Mesothelial cell of epicardium (in vitro differentiated cells): ENCODE results near the gene RASSF3. TPM values are rescaled to one million over a fixed set of nuclear protein-coding genes. Genes with fewer than 3 reads are reported as not detected.

Source experiments
- DNase-seq, 2 experiments: peaks; one replicate each; pipeline ENCODE4 v3.0.0; 2021; ENCODE audit warnings: low spot score in 2 of 2; ENCODE audit not compliant: unreplicated experiment in 2 of 2
- H3K27ac Mint-ChIP-seq: 2 replicates; pipeline ENCODE4 v1.8.0; 2021; ENCODE audit warnings: mixed read lengths
- H3K27me3 Mint-ChIP-seq: 2 replicates; pipeline ENCODE4 v1.8.0; 2021; ENCODE audit warnings: low read depth, mixed read lengths
- H3K36me3 Mint-ChIP-seq: 2 replicates; pipeline ENCODE4 v1.8.0; 2021; ENCODE audit warnings: mixed read lengths
- H3K4me1 Mint-ChIP-seq: 2 replicates; pipeline ENCODE4 v1.8.0; 2021; ENCODE audit warnings: mixed read lengths
- H3K4me3 Mint-ChIP-seq: 2 replicates; pipeline ENCODE4 v1.8.0; 2021; ENCODE audit warnings: mild to moderate bottlenecking, moderate library complexity, mixed read lengths
- H3K9me3 Mint-ChIP-seq: 2 replicates; pipeline ENCODE4 v1.8.0; 2021; ENCODE audit warnings: mixed read lengths
- CTCF ChIP-seq: fragments of 200-600 bp; sonication (generic); IDR thresholded peaks from one replicate; pipeline ENCODE4 v1.5.0; 2021; ENCODE audit warnings: antibody characterized with exemption; ENCODE audit not compliant: unreplicated experiment
- total RNA-seq: library from RNA; stranded (reverse); gene quantifications from 3 replicates; pipeline ENCODE4 v1.2.1, GENCODE V29; 2021

RASSF3 gene
- total RNA-seq, 1 donor from 2014 or later = 16.3 TPM

GRCh38 chr12:64568298-64568697, 42.0 kb upstream of the RASSF3 start:
- no peak overlapping the region for H3K4me3 Mint-ChIP-seq
- no peaks in the 10 kb centered on the region for H3K36me3 Mint-ChIP-seq
- DNase-seq = no peak
- H3K4me1 Mint-ChIP-seq = peaks cover 21% of the 10 kb centered on the region
- TF ChIP-seq CTCF = no peak
- peaks cover 5% of the 10 kb centered on the region for H3K9me3 Mint-ChIP-seq
- no peak overlapping the region for H3K27ac Mint-ChIP-seq
- no peaks in the 10 kb centered on the region for H3K27me3 Mint-ChIP-seq

GRCh38 chr12:64569923-64570691, 40.2 kb upstream of the RASSF3 start:
- no peaks in the 10 kb centered on the region for H3K36me3 Mint-ChIP-seq
- TF ChIP-seq CTCF = no peak
- H3K9me3 Mint-ChIP-seq = peaks cover 9% of the 10 kb centered on the region
- peaks cover 21% of the 10 kb centered on the region for H3K4me1 Mint-ChIP-seq
- no peak overlapping the region for H3K4me3 Mint-ChIP-seq
- DNase-seq = no peak
- no peak overlapping the region for H3K27ac Mint-ChIP-seq
- H3K27me3 Mint-ChIP-seq = no peaks in the 10 kb centered on the region

GRCh38 chr12:64571411-64571810, 38.9 kb upstream of the RASSF3 start:
- H3K36me3 Mint-ChIP-seq = no peaks in the 10 kb centered on the region
- no peak overlapping the region for H3K4me3 Mint-ChIP-seq

GRCh38 chr12:64572241-64572640, 38.1 kb upstream of the RASSF3 start:
- peaks cover 7% of the 10 kb centered on the region for H3K4me1 Mint-ChIP-seq
- H3K9me3 Mint-ChIP-seq = peaks cover 13% of the 10 kb centered on the region
- no peak for TF ChIP-seq CTCF
- H3K27ac Mint-ChIP-seq = no peak overlapping the region
- DNase-seq = no peak
- no peak overlapping the region for H3K4me3 Mint-ChIP-seq
- no peaks in the 10 kb centered on the region for H3K27me3 Mint-ChIP-seq
- no peaks in the 10 kb centered on the region for H3K36me3 Mint-ChIP-seq

More at GRCh38 chr12:64571411-64571810, 38.9 kb upstream of the RASSF3 start:
- H3K9me3 Mint-ChIP-seq = peaks cover 13% of the 10 kb centered on the region
- no peak overlapping the region for H3K27ac Mint-ChIP-seq
- TF ChIP-seq CTCF = no peak
- H3K4me1 Mint-ChIP-seq = peaks cover 16% of the 10 kb centered on the region
- no peak for DNase-seq
- H3K27me3 Mint-ChIP-seq = no peaks in the 10 kb centered on the region

- TF ChIP-seq CTCF = no peak
- Mint-ChIP-seq H3K4me3 (no peak overlapping the region), H3K9me3 (peaks cover 13% of the 10 kb centered on the region), H3K27me3 (no peaks in the 10 kb centered on the region), H3K36me3 (no peaks in the 10 kb centered on the region), H3K4me1 (peaks cover 5% of the 10 kb centered on the region), H3K27ac (no peak overlapping the region)
- no peak for DNase-seq
Measured at GRCh38 chr12:64574837-64575236, 35.5 kb upstream of the RASSF3 start.
